NB4 (cell line): ENCODE results near the gene ANKRD2.

Experiments used
- MYC ChIP-seq: IDR thresholded peaks from 2 replicates; pipeline ENCODE4 v1.6.1; 2011; ENCODE audit warnings: low read depth, low read length
- POLR2A ChIP-seq: IDR thresholded peaks from 2 replicates; pipeline ENCODE4 v1.6.1; 2011; ENCODE audit warnings: mild to moderate bottlenecking; ENCODE audit not compliant: insufficient read length; ENCODE audit errors: extremely low read depth
- TF ChIP-seq, protein P1 (sequence below): IDR thresholded peaks from one replicate; pipeline ENCODE4 v1.5.1; 2012; ENCODE audit warnings: low read depth, low read length

DNA sequence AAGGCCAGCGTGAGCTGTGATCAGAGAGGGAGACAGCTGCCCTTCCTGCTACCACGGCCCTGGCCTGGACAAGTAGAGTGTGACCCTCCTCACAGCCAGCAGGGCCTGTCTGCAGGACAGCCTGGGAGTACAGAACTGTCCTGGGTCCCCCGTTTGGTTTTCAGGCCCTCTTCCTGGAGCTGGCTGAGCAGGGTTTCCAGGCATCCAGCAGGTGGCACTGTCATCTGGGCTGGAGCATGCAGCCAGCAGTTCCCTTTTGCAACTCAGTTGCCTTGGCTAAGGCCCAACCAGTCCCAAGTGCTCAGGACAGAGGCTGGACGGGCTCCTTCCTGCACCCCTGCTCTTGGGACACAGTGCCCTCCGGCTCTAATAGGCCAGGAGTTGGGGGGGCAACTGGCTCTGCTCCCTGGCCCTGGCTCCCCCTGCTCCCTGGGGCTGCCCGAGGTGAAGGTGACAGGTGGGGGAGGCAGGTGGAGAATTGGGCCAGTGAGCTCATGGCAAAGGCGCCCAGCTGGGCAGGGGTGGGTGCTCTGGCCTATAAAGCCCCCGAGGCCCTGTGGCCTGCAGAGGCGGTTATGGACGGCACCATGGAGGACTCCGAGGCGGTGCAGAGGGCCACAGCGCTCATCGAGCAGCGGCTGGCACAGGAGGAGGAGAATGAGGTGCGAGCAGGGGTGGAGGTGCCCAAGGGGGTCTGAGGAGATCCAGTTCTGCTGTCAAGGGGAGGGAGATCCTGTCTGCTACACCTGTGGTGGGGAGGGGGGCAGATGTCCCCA, at the start of gene ANKRD2:
- TF ChIP-seq POLR2A (no peak), MYC (peak; percentile 87; the same call in 1 of the 2 replicates)
- TF ChIP-seq, protein P1, sequence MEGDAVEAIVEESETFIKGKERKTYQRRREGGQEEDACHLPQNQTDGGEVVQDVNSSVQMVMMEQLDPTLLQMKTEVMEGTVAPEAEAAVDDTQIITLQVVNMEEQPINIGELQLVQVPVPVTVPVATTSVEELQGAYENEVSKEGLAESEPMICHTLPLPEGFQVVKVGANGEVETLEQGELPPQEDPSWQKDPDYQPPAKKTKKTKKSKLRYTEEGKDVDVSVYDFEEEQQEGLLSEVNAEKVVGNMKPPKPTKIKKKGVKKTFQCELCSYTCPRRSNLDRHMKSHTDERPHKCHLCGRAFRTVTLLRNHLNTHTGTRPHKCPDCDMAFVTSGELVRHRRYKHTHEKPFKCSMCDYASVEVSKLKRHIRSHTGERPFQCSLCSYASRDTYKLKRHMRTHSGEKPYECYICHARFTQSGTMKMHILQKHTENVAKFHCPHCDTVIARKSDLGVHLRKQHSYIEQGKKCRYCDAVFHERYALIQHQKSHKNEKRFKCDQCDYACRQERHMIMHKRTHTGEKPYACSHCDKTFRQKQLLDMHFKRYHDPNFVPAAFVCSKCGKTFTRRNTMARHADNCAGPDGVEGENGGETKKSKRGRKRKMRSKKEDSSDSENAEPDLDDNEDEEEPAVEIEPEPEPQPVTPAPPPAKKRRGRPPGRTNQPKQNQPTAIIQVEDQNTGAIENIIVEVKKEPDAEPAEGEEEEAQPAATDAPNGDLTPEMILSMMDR: peak; percentile 99
